GM19099 (cell line): ENCODE results near the gene C4orf17.

Experiments used
- POLR2A ChIP-seq: IDR thresholded peaks from 3 replicates; pipeline ENCODE4 v1.6.1; 2011; ENCODE audit warnings: low read depth; ENCODE audit not compliant: insufficient read length; ENCODE audit errors: extremely low read depth

C4orf17 gene

GRCh38 chr4:99510721-99511120 is at the start of gene C4orf17:
TSS of gene C4orf17 (plus strand) at chr4:99511021. CDS start at chr4:99513082, 2,061 bp downstream.
- no peak for TF ChIP-seq POLR2A

DNA sequence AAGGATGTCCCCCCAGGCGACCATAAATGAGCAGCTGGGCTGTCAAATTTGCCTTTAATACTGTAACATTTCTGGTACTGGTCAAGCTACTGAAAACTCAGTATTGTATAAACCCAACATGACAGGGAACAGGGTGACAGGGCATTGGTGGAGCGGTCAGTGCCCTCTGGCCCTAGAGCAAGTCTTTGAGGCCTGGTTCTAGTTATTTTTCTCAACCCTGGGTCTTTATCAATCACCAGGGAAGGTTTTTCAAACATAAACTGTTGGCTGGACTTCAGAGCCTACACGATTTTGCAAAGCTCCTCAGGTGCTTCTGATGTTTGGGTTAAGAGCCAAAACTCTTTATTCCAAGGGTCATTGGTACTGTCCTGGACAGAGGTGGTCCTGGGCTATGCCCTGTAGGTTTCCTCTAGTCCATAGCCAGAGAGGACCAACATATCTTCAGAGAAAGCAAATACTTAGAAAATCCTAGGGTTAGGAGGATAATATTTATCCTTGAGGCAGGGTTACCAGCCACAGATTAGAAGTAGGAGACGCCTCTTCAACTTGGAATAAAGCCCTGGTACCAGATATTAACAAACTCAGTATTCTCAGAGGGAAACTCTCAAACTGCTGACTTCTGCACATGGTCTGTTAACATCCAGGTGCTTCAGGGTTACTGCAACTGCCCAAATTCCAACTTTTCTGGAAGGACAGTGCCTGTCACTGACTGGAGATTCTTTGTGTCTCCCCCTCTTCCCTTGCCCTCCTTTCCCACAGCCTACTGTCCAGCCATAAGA is 49.0 kb upstream of the C4orf17 start:
- no peak for TF ChIP-seq POLR2A

DNA sequence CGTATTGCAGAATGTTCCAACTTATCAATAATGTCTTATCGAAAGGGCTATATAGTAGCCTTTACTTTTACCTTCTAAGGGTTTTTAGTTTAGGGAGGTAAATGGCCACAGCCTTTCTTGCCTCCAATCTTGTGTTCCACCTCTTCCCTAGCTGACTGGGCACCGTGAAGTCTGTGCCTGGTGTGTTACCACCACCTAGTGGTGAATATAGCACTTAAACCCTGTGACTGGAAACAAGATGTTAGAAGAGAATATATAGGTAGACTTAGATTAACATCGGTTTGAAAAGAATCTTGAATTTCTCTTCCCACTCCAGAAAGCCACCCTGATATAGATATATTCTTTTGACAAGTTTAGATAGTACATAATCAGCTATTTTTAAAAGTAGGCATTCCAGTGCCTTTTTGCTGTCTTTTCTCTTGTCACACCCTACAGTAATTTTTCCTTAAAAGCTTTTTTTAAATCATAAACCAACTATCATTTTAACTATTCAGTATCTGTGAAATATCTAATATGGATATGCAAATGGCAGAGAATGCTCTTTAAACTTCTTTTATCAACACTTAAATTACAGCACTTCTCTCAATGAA is 47.9 kb upstream of the C4orf17 start:
- TF ChIP-seq POLR2A, result no peak

- TF ChIP-seq POLR2A, result no peak
Measured at GRCh38 chr4:99463566-99463965, 47.3 kb upstream of the C4orf17 start.

GRCh38 chr4:99467887-99468286 is 42.9 kb upstream of the C4orf17 start:
- no peak for TF ChIP-seq POLR2A

- no peak for TF ChIP-seq POLR2A
Measured at GRCh38 chr4:99468889-99469288, 41.9 kb upstream of the C4orf17 start.

DNA sequence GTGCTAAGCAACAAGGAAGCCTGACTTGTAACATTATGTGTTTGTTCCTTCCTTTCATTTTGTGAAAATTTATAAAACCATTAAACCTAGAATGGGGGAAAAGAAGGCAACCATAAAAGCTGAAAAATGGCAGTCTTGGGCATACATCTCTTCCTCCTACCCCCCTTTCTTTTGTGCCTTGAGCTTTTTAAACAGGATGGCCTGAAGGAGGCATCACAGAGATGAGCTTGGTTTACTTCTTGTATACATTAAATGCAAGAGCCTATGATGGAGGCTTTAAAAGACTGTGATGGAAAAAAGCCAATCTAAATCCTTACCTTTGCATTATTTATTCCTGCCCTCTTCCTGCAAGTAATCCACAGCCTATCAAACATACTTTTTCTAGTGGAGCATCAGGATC is 39.5 kb upstream of the C4orf17 start:
- no peak for TF ChIP-seq POLR2A

GRCh38 chr4:99471896-99472295 is 38.9 kb upstream of the C4orf17 start:
- TF ChIP-seq POLR2A, result no peak

DNA sequence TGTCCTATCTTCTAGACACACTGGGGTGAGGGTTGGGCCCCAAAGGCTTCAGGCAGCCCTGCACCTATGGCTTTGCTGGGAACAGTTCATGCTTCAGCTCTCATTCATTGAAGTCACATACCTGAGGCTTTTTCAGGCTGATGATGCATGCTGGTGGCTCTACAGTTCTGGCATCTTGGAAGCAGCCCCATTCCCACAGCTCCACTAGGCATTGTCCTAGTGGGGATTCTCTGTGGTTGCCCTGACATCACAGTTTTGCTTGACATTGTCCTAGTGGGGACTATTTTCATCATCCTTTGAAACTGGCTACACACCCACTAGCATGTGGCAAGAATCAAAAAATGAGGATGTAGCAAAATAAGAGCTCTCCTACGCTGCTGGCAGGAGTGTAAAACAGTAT is 37.7 kb upstream of the C4orf17 start:
- TF ChIP-seq POLR2A, result no peak

DNA sequence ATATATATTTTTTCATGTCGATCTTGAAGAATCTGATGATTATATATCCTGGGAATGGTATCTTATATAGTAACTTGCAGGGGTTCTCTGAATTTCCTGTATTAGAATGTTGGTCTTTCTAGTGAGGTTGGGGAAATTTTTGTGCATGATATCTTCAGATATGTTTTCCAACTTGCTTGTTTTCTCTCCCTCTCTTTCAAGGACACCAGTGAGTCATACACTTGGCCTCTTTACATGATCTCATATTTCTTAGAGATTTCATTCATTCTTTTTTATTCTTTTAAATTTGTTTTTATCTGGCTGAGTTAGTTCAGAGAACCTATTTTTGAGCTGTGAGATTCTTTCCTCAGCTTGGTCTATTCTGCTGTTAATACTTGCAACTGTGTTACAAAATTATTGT is 27.2 kb upstream of the C4orf17 start:
- no peak for TF ChIP-seq POLR2A

GRCh38 chr4:99485212-99485611 is 25.6 kb upstream of the C4orf17 start:
- no peak for TF ChIP-seq POLR2A

- TF ChIP-seq POLR2A, result no peak
Measured at GRCh38 chr4:99490286-99490685, 20.5 kb upstream of the C4orf17 start.

- no peak for TF ChIP-seq POLR2A
Measured at GRCh38 chr4:99504804-99505502, 5.9 kb upstream of the C4orf17 start.

DNA sequence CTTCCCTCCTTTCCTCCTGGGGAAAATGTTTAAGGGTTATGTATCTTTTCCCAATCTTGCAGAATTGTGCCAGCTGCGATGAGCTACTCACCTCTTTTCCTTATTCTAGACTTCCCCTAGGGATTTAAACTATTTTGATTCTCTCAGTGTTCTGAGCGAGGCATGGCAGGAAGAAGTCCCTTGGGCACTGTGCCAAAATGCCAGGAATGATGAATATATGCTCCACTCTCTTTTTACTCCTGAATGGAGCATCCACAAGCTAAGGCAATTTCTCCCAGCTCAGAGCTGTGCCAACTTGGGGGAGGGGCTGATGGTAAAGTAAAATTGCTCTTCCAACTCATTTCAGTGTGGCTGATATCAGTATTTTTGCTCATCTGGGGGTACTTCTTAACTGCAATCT is 4.0 kb upstream of the C4orf17 start:
- TF ChIP-seq POLR2A, result no peak

DNA sequence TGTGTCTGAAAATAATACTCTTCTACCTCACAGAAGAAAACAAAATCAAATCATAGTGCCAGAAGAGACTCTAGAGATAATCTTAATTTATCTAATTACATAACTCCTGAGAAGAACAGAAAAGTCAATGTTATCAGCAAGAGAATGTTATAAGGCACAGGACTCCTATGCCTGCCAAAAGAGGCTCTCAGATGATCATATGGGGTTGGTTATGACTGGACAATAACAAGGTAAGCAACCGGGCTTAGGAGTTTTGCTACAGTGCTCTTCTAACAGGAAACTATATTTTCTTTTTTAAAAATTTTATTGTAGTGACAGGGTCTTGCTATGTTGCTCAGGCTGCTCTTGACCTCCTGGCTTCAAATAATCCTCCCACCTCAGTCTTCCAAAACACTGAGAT is 3.5 kb upstream of the C4orf17 start:
- TF ChIP-seq POLR2A, result no peak

DNA sequence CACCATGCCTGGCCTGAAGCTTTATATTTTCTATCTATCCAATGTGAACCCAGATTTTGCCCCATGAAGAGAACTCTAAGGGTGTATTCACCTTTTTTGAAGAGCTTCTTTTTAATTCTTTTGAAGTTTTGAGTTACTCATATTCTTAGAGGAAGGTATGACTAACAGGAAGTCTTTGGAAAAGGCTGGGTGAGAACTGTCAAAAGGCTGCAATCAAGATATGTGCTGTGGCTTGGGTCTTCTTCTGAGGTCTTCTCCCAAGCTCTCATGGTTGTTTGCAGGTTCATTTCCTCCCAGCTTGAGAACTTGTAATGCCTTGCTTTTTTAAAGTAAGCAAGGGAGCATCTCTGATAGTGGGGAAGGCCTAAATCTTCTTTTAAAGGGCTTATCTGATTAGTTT is 3.1 kb upstream of the C4orf17 start:
- TF ChIP-seq POLR2A, result no peak

DNA sequence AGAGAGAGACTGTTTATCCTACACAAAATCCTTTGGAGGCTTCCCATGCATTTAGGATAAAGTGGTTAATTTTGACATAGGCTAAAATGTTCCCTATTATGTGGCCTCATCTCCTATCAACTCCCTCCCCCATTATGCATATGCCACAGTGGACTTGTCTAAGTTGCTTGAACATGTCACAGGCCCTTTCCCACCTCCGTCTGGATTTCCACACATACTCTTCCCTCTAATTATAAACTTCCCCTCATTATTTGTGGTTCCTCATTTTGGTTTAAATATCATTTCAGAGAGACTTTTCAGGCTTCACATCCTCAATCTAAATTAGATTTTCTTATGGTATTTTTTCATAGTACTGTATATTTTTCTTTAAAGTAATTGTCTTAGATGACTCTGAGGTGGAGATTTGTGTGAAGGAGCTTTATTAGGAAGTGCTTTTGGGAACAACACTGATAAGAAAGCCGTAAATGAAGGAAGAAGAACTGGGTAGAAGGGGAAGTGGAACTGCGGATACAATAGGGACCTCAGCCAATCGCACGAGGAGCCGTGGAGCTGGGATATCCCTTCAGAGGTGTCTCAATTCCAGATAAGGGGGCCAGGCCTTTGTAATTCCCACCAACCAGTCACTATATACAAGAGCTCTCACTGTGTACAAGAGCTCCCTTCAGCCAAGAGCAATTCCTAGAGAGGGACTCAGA is 7.9 kb downstream of the C4orf17 start:
- no peak for TF ChIP-seq POLR2A
